Measurements from ENCODE around the gene TCF15. TPM values are rescaled to one million over a fixed set of nuclear protein-coding genes. Genes with fewer than 3 reads are reported as not detected.

Gene TCF15
- total RNA-seq, 6 experiments from 2014 or later, result not detected

- Mint-ChIP-seq H3K36me3 (ENCODE audit: low read depth) (no peaks in the 10 kb centered on the region), H3K27ac (no peak overlapping the region), H3K27me3 (ENCODE audit: insufficient read depth) (peaks cover 39% of the 10 kb centered on the region)
Measured at GRCh38 chr20:564192-564591, 45.9 kb downstream of the TCF15 start.

GRCh38 chr20:563187-563586 is 46.9 kb downstream of the TCF15 start:
- Mint-ChIP-seq H3K27me3 (ENCODE audit: insufficient read depth) (peaks cover 35% of the 10 kb centered on the region), H3K27ac (no peak overlapping the region), H3K4me3 (no peak overlapping the region), H3K36me3 (ENCODE audit: low read depth) (no peaks in the 10 kb centered on the region), H3K9me3 (no peaks in the 10 kb centered on the region), H3K4me1 (ENCODE audit: low read depth) (no peaks in the 10 kb centered on the region)
- TF ChIP-seq, protein P1, sequence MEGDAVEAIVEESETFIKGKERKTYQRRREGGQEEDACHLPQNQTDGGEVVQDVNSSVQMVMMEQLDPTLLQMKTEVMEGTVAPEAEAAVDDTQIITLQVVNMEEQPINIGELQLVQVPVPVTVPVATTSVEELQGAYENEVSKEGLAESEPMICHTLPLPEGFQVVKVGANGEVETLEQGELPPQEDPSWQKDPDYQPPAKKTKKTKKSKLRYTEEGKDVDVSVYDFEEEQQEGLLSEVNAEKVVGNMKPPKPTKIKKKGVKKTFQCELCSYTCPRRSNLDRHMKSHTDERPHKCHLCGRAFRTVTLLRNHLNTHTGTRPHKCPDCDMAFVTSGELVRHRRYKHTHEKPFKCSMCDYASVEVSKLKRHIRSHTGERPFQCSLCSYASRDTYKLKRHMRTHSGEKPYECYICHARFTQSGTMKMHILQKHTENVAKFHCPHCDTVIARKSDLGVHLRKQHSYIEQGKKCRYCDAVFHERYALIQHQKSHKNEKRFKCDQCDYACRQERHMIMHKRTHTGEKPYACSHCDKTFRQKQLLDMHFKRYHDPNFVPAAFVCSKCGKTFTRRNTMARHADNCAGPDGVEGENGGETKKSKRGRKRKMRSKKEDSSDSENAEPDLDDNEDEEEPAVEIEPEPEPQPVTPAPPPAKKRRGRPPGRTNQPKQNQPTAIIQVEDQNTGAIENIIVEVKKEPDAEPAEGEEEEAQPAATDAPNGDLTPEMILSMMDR (IDR thresholded peaks at IDR 0.05), result no peak
- no peak for DNase-seq

More at GRCh38 chr20:564192-564591, 45.9 kb downstream of the TCF15 start:
- no peak for DNase-seq
- Mint-ChIP-seq H3K9me3 (no peaks in the 10 kb centered on the region), H3K4me3 (no peak overlapping the region), H3K4me1 (ENCODE audit: low read depth) (no peaks in the 10 kb centered on the region)
- TF ChIP-seq, protein P1 (IDR thresholded peaks at IDR 0.05), result no peak

DNA sequence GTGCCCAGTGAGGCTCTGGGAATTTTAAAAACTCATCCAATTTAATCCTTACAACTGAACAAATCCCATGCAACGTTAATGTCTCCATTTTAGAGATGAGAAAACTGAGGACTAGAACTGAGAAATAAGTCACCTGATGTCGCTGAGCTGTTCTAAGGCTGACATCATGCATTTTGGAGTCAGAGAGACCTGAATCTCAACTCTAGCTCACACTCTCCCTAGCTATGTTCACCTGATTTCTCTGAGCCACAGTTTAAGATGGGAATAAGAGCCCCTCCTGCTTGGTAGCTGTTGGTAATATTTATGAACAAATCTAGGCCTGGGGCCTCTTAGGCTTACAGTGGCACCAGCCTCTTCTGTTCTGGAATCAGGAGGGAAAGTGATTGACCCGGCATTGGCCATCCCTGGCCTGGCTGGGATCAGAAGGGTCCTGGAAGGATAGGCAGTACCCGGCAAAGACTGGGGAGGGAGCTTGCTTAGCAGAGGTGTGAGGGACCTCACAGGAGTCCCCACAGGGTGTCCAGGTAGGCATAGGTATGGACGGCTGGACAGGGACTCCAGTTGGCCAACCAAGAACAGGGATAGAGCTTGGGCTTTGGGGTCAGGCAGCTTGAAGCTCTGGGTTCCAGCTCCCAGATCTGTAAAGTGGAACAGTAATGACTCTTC is 47.7 kb downstream of the TCF15 start:
- no peaks in the 10 kb centered on the region for H3K36me3 Mint-ChIP-seq (ENCODE audit: low read depth)
- no peak for DNase-seq
- peaks cover 40% of the 10 kb centered on the region for H3K27me3 Mint-ChIP-seq (ENCODE audit: insufficient read depth)
- TF ChIP-seq, protein P1 (IDR thresholded peaks at IDR 0.05), result no peak
- no peaks in the 10 kb centered on the region for H3K9me3 Mint-ChIP-seq
- no peak overlapping the region for H3K4me3 Mint-ChIP-seq
- H3K4me1 Mint-ChIP-seq (ENCODE audit: low read depth), result no peaks in the 10 kb centered on the region
- no peak overlapping the region for H3K27ac Mint-ChIP-seq

DNA sequence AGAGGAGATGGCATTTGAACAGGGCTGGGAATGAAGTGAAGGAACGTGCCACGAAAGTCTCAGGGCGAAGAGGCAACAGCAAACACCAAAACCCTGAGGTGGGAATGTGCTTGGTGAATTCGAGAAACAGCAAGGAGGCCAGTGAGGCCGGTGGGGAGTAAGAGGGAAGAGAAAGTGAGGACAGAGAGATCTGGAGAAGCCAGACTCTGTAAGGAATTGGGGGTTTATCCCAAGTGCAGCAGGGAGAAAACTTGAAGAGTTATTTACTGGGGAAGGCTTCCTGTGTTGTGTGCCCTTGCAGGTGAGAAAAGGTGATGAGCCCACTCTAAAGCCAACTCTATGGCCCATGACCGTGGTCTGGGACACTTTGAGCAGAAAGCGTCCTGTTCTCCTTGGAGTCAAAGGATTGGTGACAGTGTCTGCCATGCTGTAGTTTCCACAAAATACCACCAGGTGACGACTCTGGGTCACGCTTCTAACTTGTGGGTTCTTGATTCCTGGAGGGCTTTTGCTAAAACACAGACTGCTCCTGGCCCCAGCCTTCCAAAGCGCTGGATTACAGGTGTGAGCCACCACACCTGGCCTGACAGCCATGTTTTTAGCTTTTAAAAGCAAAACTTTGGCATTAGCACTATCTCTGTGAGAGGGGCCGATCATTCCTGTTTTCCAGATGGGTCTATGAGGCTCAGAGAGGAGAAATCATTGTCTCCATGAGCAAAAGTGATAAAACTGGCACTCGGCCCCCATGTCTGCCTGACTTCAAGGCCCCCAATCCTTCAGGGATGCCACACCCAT is 48.5 kb downstream of the TCF15 start:
- no peaks in the 10 kb centered on the region for H3K9me3 Mint-ChIP-seq
- no peak overlapping the region for H3K27ac Mint-ChIP-seq
- H3K27me3 Mint-ChIP-seq (ENCODE audit: insufficient read depth), result peaks cover 37% of the 10 kb centered on the region
- no peak overlapping the region for H3K4me3 Mint-ChIP-seq
- DNase-seq, result peak; percentile 70
- H3K4me1 Mint-ChIP-seq (ENCODE audit: low read depth), result no peaks in the 10 kb centered on the region
- H3K36me3 Mint-ChIP-seq (ENCODE audit: low read depth), result no peaks in the 10 kb centered on the region
- TF ChIP-seq, protein P1 (IDR thresholded peaks at IDR 0.05), result peak; percentile 98

GRCh38 chr20:560680-561079 is 49.4 kb downstream of the TCF15 start:
- Mint-ChIP-seq H3K27ac (no peak overlapping the region), H3K4me1 (ENCODE audit: low read depth) (no peaks in the 10 kb centered on the region), H3K4me3 (no peak overlapping the region), H3K9me3 (no peaks in the 10 kb centered on the region), H3K36me3 (ENCODE audit: low read depth) (no peaks in the 10 kb centered on the region), H3K27me3 (ENCODE audit: insufficient read depth) (peaks cover 31% of the 10 kb centered on the region)
- TF ChIP-seq, protein P1 (IDR thresholded peaks at IDR 0.05), result peak; percentile 17; the same call in 1 of the 2 replicates
- no peak for DNase-seq
